ENCODE measurements around the gene RTF2.

The RTF2 gene

GRCh38 chr20:56438284-56438683 is 30.1 kb upstream of the RTF2 start:
- no peaks in the 10 kb centered on the region for H3K27me3 ChIP-seq (ENCODE audit: insufficient read depth, low read length, poor library complexity, severe bottlenecking)
- H3K36me3 ChIP-seq (ENCODE audit: insufficient read depth, low read length) = no peaks in the 10 kb centered on the region
- TF ChIP-seq CTCF (conservative IDR thresholded peaks at IDR 0.05; ENCODE audit: low read length) (no peak), EZH2phosphoT487 (IDR thresholded peaks at IDR 0.05; ENCODE audit: borderline replicate concordance) (no peak)
- no peak overlapping the region for H3K4me2 ChIP-seq (ENCODE audit: low read depth, low read length, poor library complexity, severe bottlenecking)
- H3K4me1 ChIP-seq (ENCODE audit: insufficient read depth, low read length, poor library complexity, severe bottlenecking) = peaks cover 32% of the 10 kb centered on the region
- no peak overlapping the region for H2AFZ ChIP-seq (ENCODE audit: low read length)
- H3K9me2 ChIP-seq (replicated peaks; ENCODE audit: low read depth, low read length) = no peaks in the 10 kb centered on the region
- no peak overlapping the region for H3K4me3 ChIP-seq (ENCODE audit: low read length, poor library complexity, severe bottlenecking)
- H4K20me1 ChIP-seq (ENCODE audit: insufficient read depth, low read length, poor library complexity, severe bottlenecking) = no peaks in the 10 kb centered on the region
- no peaks in the 10 kb centered on the region for H3K79me2 ChIP-seq (ENCODE audit: insufficient read depth, low read length)
- no peak overlapping the region for H3K9ac ChIP-seq (ENCODE audit: low read depth, low read length, poor library complexity, severe bottlenecking)
- no peaks in the 10 kb centered on the region for H3K9me3 ChIP-seq (ENCODE audit: insufficient read depth, low read depth, low read length)
- no peaks in the 10 kb centered on the region for H3F3A ChIP-seq (ENCODE audit: low read depth)

- TF ChIP-seq CTCF (conservative IDR thresholded peaks at IDR 0.05; ENCODE audit: low read length) (no peak), EZH2phosphoT487 (IDR thresholded peaks at IDR 0.05; ENCODE audit: borderline replicate concordance) (no peak)
- Histone ChIP-seq H4K20me1 (ENCODE audit: insufficient read depth, low read length, poor library complexity, severe bottlenecking) (no peaks in the 10 kb centered on the region), H3K27me3 (ENCODE audit: insufficient read depth, low read length, poor library complexity, severe bottlenecking) (no peaks in the 10 kb centered on the region), H3K4me1 (ENCODE audit: insufficient read depth, low read length, poor library complexity, severe bottlenecking) (peaks cover 32% of the 10 kb centered on the region), H3K36me3 (ENCODE audit: insufficient read depth, low read length) (no peaks in the 10 kb centered on the region), H2AFZ (ENCODE audit: low read length) (no peak overlapping the region), H3K9me2 (replicated peaks; ENCODE audit: low read depth, low read length) (no peaks in the 10 kb centered on the region), H3K9me3 (ENCODE audit: insufficient read depth, low read depth, low read length) (no peaks in the 10 kb centered on the region), H3K9ac (ENCODE audit: low read depth, low read length, poor library complexity, severe bottlenecking) (no peak overlapping the region), H3K79me2 (ENCODE audit: insufficient read depth, low read length) (no peaks in the 10 kb centered on the region), H3F3A (ENCODE audit: low read depth) (no peaks in the 10 kb centered on the region), H3K4me3 (ENCODE audit: low read length, poor library complexity, severe bottlenecking) (peak overlapping the region; percentile 50), H3K4me2 (ENCODE audit: low read depth, low read length, poor library complexity, severe bottlenecking) (peak overlapping the region; percentile 79)
Observed at GRCh38 chr20:56439771-56440291, 28.6 kb upstream of the RTF2 start.

GRCh38 chr20:56440346-56441007 is 27.9 kb upstream of the RTF2 start:
- Histone ChIP-seq H3F3A (ENCODE audit: low read depth) (no peaks in the 10 kb centered on the region), H4K20me1 (ENCODE audit: insufficient read depth, low read length, poor library complexity, severe bottlenecking) (no peaks in the 10 kb centered on the region), H2AFZ (ENCODE audit: low read length) (no peak overlapping the region), H3K36me3 (ENCODE audit: insufficient read depth, low read length) (no peaks in the 10 kb centered on the region), H3K4me2 (ENCODE audit: low read depth, low read length, poor library complexity, severe bottlenecking) (peak overlapping the region; percentile 79), H3K9ac (ENCODE audit: low read depth, low read length, poor library complexity, severe bottlenecking) (no peak overlapping the region), H3K9me3 (ENCODE audit: insufficient read depth, low read depth, low read length) (no peaks in the 10 kb centered on the region), H3K9me2 (replicated peaks; ENCODE audit: low read depth, low read length) (no peaks in the 10 kb centered on the region), H3K27me3 (ENCODE audit: insufficient read depth, low read length, poor library complexity, severe bottlenecking) (no peaks in the 10 kb centered on the region), H3K79me2 (ENCODE audit: insufficient read depth, low read length) (no peaks in the 10 kb centered on the region), H3K4me1 (ENCODE audit: insufficient read depth, low read length, poor library complexity, severe bottlenecking) (peaks cover 32% of the 10 kb centered on the region), H3K4me3 (ENCODE audit: low read length, poor library complexity, severe bottlenecking) (peak overlapping the region; percentile 50)
- no peak for TF ChIP-seq CTCF (conservative IDR thresholded peaks at IDR 0.05; ENCODE audit: low read length)
- peak; percentile 34; the same call in 1 of the 2 replicates for TF ChIP-seq EZH2phosphoT487 (IDR thresholded peaks at IDR 0.05; ENCODE audit: borderline replicate concordance)

All from Loucy (cell line).